ENCODE results near the gene LDAF1.

- TF ChIP-seq, protein P1, sequence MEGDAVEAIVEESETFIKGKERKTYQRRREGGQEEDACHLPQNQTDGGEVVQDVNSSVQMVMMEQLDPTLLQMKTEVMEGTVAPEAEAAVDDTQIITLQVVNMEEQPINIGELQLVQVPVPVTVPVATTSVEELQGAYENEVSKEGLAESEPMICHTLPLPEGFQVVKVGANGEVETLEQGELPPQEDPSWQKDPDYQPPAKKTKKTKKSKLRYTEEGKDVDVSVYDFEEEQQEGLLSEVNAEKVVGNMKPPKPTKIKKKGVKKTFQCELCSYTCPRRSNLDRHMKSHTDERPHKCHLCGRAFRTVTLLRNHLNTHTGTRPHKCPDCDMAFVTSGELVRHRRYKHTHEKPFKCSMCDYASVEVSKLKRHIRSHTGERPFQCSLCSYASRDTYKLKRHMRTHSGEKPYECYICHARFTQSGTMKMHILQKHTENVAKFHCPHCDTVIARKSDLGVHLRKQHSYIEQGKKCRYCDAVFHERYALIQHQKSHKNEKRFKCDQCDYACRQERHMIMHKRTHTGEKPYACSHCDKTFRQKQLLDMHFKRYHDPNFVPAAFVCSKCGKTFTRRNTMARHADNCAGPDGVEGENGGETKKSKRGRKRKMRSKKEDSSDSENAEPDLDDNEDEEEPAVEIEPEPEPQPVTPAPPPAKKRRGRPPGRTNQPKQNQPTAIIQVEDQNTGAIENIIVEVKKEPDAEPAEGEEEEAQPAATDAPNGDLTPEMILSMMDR (IDR thresholded peaks at IDR 0.05 in 8 of 11, conservative IDR thresholded peaks at IDR 0.05 in 3 of 11): no peak
- no peak for TF ChIP-seq POLR2A (IDR thresholded peaks at IDR 0.05)
Observed at GRCh38 chr16:21190013-21190412, 31.5 kb downstream of the LDAF1 start.

Measured in spleen (tissue), 7 donors.